Neural cell (in vitro differentiated cells): ENCODE results near the gene TENM3. TPM values are rescaled to one million over a fixed set of nuclear protein-coding genes. Genes with fewer than 3 reads are reported as not detected.

ENCODE experiments used
- H2AFZ ChIP-seq: fragments of 200-600, 300-800 bp; sonication (generic), shearing (Covaris generic); 2 replicates; pipeline ENCODE4 v1.6.0; 2014; ENCODE audit warnings: low read depth, mild to moderate bottlenecking, antibody characterized with exemption, low read length, moderate library complexity
- H3F3A ChIP-seq: fragments of 200-600 bp; shearing (Covaris generic); 2 replicates; pipeline ENCODE4 v1.6.1; 2016; ENCODE audit warnings: mild to moderate bottlenecking, moderate library complexity, mixed read lengths, antibody characterized with exemption, low read length; ENCODE audit not compliant: insufficient read depth, poor library complexity, severe bottlenecking
- H3K27ac ChIP-seq: fragments of 200-600, 300-800 bp; sonication (generic), shearing (Covaris generic); 2 replicates; pipeline ENCODE4 v1.5.1; 2014; ENCODE audit warnings: mild to moderate bottlenecking, low read length, moderate library complexity
- H3K27me3 ChIP-seq: fragments of 300-800, 200-600 bp; sonication (generic), shearing (Covaris generic); 2 replicates; pipeline ENCODE4 v1.6.0; 2014; ENCODE audit warnings: mild to moderate bottlenecking, low read depth, low read length, moderate library complexity; ENCODE audit not compliant: insufficient read depth
- H3K36me3 ChIP-seq: fragments of 300-800, 200-600 bp; sonication (generic), shearing (Covaris generic); 2 replicates; pipeline ENCODE4 v1.5.1; 2014; ENCODE audit warnings: mild to moderate bottlenecking, antibody characterized with exemption, low read length, moderate library complexity; ENCODE audit not compliant: insufficient read depth
- H3K4me2 ChIP-seq: fragments of 300-800, 200-600 bp; sonication (generic), shearing (Covaris generic); 2 replicates; pipeline ENCODE4 v1.6.0; 2014; ENCODE audit warnings: mild to moderate bottlenecking, low read length
- H3K4me3 ChIP-seq: fragments of 300-800, 200-600 bp; sonication (generic), shearing (Covaris generic); 2 replicates; pipeline ENCODE4 v1.5.1; 2014; ENCODE audit warnings: mild to moderate bottlenecking, low read length, moderate library complexity
- H3K79me2 ChIP-seq: fragments of 200-600 bp; shearing (Covaris generic); replicated peaks from 2 replicates; pipeline ENCODE4 v1.6.0; 2014; ENCODE audit warnings: mild to moderate bottlenecking, low read length, moderate library complexity; ENCODE audit not compliant: insufficient read depth
- H3K9ac ChIP-seq: fragments of 300-800, 200-600 bp; sonication (generic), shearing (Covaris generic); 2 replicates; pipeline ENCODE4 v1.6.1; 2016; ENCODE audit warnings: mild to moderate bottlenecking, low read length, mixed read lengths
- H3K9me2 ChIP-seq: fragments of 200-600 bp; shearing (Covaris generic); 2 replicates; pipeline ENCODE4 v1.6.1; 2016; ENCODE audit warnings: mild to moderate bottlenecking, low read length, mixed read lengths; ENCODE audit not compliant: insufficient read depth
- H3K9me3 ChIP-seq: fragments of 200-600, 300-800 bp; sonication (generic), shearing (Covaris generic); 2 replicates; pipeline ENCODE4 v1.6.1; 2016; ENCODE audit warnings: mild to moderate bottlenecking, mixed run types, low read length, moderate library complexity, mixed read lengths
- H4K20me1 ChIP-seq: fragments of 200-600 bp; shearing (Covaris generic); 2 replicates; pipeline ENCODE4 v1.6.1; 2016; ENCODE audit warnings: mild to moderate bottlenecking, mixed run types; ENCODE audit not compliant: insufficient read depth
- EP300 ChIP-seq: fragments of 450-650 bp; conservative IDR thresholded peaks from 2 replicates; pipeline ENCODE4 v1.6.1; 2014; ENCODE audit warnings: antibody characterized with exemption, mild to moderate bottlenecking, moderate library complexity; ENCODE audit not compliant: poor library complexity, severe bottlenecking
- EZH2 ChIP-seq: fragments of 200-600, 300-800 bp; shearing (Covaris generic), sonication (generic); IDR thresholded peaks from 2 replicates; pipeline ENCODE4 v1.6.1; 2014; ENCODE audit warnings: antibody characterized with exemption, low read length, borderline replicate concordance, mild to moderate bottlenecking; ENCODE audit not compliant: insufficient read depth, poor library complexity, severe bottlenecking
- MXI1 ChIP-seq: fragments of 450-650 bp; conservative IDR thresholded peaks from 2 replicates; pipeline ENCODE4 v1.6.1; 2014; ENCODE audit warnings: antibody characterized with exemption, mild to moderate bottlenecking; ENCODE audit not compliant: poor library complexity, severe bottlenecking
- POLR2AphosphoS5 ChIP-seq: IDR thresholded peaks from 2 replicates; pipeline ENCODE4 v1.6.1; 2012
- RAD21 ChIP-seq: fragments of 450-650 bp; conservative IDR thresholded peaks from 2 replicates; pipeline ENCODE4 v1.6.1; 2014; ENCODE audit warnings: antibody characterized with exemption, mild to moderate bottlenecking, moderate library complexity
- SMC3 ChIP-seq: fragments of 450-650 bp; conservative IDR thresholded peaks from 2 replicates; pipeline ENCODE4 v1.6.1; 2014; ENCODE audit warnings: antibody characterized with exemption, mild to moderate bottlenecking, moderate library complexity; ENCODE audit not compliant: poor library complexity
- TAF1 ChIP-seq: IDR thresholded peaks from 2 replicates; pipeline ENCODE4 v1.6.1; 2012; ENCODE audit warnings: low read depth
- polyA plus RNA-seq: library from polyadenylated mRNA; depleted of rRNA; stranded (reverse); fragments of >200 nt; gene quantifications from 2 replicates; pipeline ENCODE4 v1.2.3, GENCODE V29; 2014
- TF ChIP-seq, protein P1 (sequence below): fragments of 450-650 bp; IDR thresholded peaks from 2 replicates; pipeline ENCODE4 v1.5.1; 2014; ENCODE audit warnings: antibody characterized with exemption, mild to moderate bottlenecking, moderate library complexity; ENCODE audit not compliant: poor library complexity, severe bottlenecking
- TF ChIP-seq, protein P2 (sequence below): IDR thresholded peaks from 2 replicates; pipeline ENCODE4 v1.6.1; 2012; ENCODE audit warnings: borderline replicate concordance

TENM3 gene
- polyA plus RNA-seq, 1 donor from 2014 or later = 7.3 TPM

DNA sequence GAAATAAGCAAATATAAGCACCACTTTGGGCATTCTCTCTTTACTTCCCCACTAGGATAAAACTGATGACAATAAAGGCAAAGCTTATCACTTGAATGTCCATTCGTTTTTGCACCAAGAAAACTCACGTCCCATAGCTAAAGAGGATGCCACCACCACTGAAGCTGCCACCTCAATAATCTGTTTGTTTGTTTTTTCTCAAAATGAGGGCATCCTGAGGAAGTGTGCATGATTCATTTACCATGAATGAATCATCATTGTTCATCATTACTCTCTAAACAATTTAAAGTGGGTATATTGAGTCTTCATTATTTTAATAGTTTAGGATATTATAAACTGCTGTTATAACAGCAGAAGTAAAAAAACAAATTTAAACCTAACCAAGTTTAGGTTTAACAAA, 505.7 kb downstream of the TENM3 start:
- TF ChIP-seq POLR2AphosphoS5 (no peak), TAF1 (no peak), RAD21 (no peak), EZH2 (no peak), SMC3 (no peak), EP300 (no peak), MXI1 (no peak)
- TF ChIP-seq, protein P1, sequence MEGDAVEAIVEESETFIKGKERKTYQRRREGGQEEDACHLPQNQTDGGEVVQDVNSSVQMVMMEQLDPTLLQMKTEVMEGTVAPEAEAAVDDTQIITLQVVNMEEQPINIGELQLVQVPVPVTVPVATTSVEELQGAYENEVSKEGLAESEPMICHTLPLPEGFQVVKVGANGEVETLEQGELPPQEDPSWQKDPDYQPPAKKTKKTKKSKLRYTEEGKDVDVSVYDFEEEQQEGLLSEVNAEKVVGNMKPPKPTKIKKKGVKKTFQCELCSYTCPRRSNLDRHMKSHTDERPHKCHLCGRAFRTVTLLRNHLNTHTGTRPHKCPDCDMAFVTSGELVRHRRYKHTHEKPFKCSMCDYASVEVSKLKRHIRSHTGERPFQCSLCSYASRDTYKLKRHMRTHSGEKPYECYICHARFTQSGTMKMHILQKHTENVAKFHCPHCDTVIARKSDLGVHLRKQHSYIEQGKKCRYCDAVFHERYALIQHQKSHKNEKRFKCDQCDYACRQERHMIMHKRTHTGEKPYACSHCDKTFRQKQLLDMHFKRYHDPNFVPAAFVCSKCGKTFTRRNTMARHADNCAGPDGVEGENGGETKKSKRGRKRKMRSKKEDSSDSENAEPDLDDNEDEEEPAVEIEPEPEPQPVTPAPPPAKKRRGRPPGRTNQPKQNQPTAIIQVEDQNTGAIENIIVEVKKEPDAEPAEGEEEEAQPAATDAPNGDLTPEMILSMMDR = no peak
- TF ChIP-seq, protein P2, sequence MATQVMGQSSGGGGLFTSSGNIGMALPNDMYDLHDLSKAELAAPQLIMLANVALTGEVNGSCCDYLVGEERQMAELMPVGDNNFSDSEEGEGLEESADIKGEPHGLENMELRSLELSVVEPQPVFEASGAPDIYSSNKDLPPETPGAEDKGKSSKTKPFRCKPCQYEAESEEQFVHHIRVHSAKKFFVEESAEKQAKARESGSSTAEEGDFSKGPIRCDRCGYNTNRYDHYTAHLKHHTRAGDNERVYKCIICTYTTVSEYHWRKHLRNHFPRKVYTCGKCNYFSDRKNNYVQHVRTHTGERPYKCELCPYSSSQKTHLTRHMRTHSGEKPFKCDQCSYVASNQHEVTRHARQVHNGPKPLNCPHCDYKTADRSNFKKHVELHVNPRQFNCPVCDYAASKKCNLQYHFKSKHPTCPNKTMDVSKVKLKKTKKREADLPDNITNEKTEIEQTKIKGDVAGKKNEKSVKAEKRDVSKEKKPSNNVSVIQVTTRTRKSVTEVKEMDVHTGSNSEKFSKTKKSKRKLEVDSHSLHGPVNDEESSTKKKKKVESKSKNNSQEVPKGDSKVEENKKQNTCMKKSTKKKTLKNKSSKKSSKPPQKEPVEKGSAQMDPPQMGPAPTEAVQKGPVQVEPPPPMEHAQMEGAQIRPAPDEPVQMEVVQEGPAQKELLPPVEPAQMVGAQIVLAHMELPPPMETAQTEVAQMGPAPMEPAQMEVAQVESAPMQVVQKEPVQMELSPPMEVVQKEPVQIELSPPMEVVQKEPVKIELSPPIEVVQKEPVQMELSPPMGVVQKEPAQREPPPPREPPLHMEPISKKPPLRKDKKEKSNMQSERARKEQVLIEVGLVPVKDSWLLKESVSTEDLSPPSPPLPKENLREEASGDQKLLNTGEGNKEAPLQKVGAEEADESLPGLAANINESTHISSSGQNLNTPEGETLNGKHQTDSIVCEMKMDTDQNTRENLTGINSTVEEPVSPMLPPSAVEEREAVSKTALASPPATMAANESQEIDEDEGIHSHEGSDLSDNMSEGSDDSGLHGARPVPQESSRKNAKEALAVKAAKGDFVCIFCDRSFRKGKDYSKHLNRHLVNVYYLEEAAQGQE = no peak
- Histone ChIP-seq H3K9me2 (no peaks in the 10 kb centered on the region), H2AFZ (no peak overlapping the region), H3K9me3 (no peaks in the 10 kb centered on the region), H3K9ac (no peak overlapping the region), H3K4me2 (no peak overlapping the region), H3F3A (no peaks in the 10 kb centered on the region), H4K20me1 (no peaks in the 10 kb centered on the region), H3K4me3 (no peak overlapping the region), H3K27ac (no peak overlapping the region), H3K79me2 (no peaks in the 10 kb centered on the region), H3K27me3 (no peaks in the 10 kb centered on the region), H3K36me3 (peaks cover 7% of the 10 kb centered on the region)

DNA sequence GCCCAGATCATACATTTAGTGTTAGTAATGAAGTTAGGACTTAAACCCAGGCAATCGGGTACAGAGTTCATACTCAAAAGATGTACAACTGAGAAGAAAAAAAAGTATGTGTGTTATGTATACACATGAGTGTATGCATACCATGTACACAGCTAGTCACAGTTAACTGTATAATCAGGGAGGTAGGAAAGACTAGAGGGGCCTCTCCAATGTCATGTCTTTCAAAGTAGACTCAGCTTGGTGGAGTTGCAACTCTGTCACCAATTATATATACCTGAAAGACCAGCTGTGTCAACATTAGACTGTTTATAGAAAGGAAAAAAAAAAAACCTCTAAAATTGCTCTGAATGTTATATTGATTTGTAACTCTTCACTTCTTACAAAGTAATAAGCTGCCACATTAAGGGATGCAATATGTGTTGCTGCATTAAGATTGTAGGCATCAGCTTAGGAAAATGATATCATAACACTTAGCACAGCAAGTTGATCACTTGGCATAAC, 506.5 kb downstream of the TENM3 start:
- no peak overlapping the region for H2AFZ ChIP-seq
- H3K4me2 ChIP-seq = no peak overlapping the region
- H3K9ac ChIP-seq = no peak overlapping the region
- H3K36me3 ChIP-seq = peaks cover 10% of the 10 kb centered on the region
- no peaks in the 10 kb centered on the region for H4K20me1 ChIP-seq
- H3K9me2 ChIP-seq = no peaks in the 10 kb centered on the region
- no peaks in the 10 kb centered on the region for H3K9me3 ChIP-seq
- H3K79me2 ChIP-seq = no peaks in the 10 kb centered on the region
- H3F3A ChIP-seq = no peaks in the 10 kb centered on the region
- no peak overlapping the region for H3K27ac ChIP-seq
- no peaks in the 10 kb centered on the region for H3K27me3 ChIP-seq
- TF ChIP-seq, protein P2 = no peak
- TF ChIP-seq RAD21 = no peak
- TF ChIP-seq EZH2 = no peak
- no peak for TF ChIP-seq TAF1
- no peak for TF ChIP-seq SMC3
- no peak for TF ChIP-seq EP300
- no peak for TF ChIP-seq POLR2AphosphoS5
- TF ChIP-seq, protein P1 = no peak
- no peak for TF ChIP-seq MXI1
- H3K4me3 ChIP-seq = no peak overlapping the region
